H1 (cell line): ENCODE results near the gene CYP39A1. TPM values are rescaled to one million over a fixed set of nuclear protein-coding genes. Genes with fewer than 3 reads are reported as not detected.

Experiments
- CTCF ChIA-PET: fragments of 300-600 bp; sonication (Branson Sonifier 250); formaldehyde crosslinking; loops from one replicate; lab custom pipeline; 2021; ENCODE audit not compliant: partially characterized antibody; lab: Charles Lee
- POLR2A ChIA-PET: fragments of 300-600 bp; sonication (Branson Sonifier 250); formaldehyde crosslinking; loops from one replicate; lab custom pipeline; 2021; ENCODE audit warnings: inconsistent platforms; ENCODE audit not compliant: partially characterized antibody; lab: Charles Lee
- DNase-seq, 2 experiments: peaks; one replicate each; pipeline versions ENCODE4 v3.0.0 to v3.0.0-alpha.2; 2010 to 2022; ENCODE audit warnings: low spot score in 2 of 2, low read depth in 1 of 2, mixed read lengths in 1 of 2
- FAIRE-seq: peaks from 2 replicates; lab custom pipeline; 2011; peaks lifted over from hg19 to GRCh38; lab: Jason Lieb, UNC
- H2AFZ ChIP-seq: 2 replicates; pipeline ENCODE4 v1.8.1; 2012; ENCODE audit warnings: low read length, inconsistent platforms
- H2AK5ac ChIP-seq: 2 replicates; pipeline ENCODE4 v1.6.1; 2013; ENCODE audit warnings: low read depth, low read length
- H2BK120ac ChIP-seq: replicated peaks from 2 replicates; pipeline ENCODE3; 2013; ENCODE audit warnings: low read depth, low read length, inconsistent platforms
- H2BK12ac ChIP-seq: 2 replicates; pipeline ENCODE4 v1.6.1; 2013; ENCODE audit warnings: low read depth, low read length
- H2BK15ac ChIP-seq: 2 replicates; pipeline ENCODE4 v1.6.1; 2013; ENCODE audit warnings: low read length
- H2BK20ac ChIP-seq: 2 replicates; pipeline ENCODE4 v1.6.1; 2013; ENCODE audit warnings: low read length
- H2BK5ac ChIP-seq: 2 replicates; pipeline ENCODE4 v1.6.1; 2013; ENCODE audit warnings: low read depth, low read length
- H3K14ac ChIP-seq: 2 replicates; pipeline ENCODE4 v1.6.1; 2013; ENCODE audit warnings: inconsistent platforms; ENCODE audit not compliant: insufficient read length
- H3K18ac ChIP-seq: 2 replicates; pipeline ENCODE4 v1.6.1; 2013; ENCODE audit warnings: low read length; ENCODE audit errors: extremely low read depth
- H3K23ac ChIP-seq: 2 replicates; pipeline ENCODE4 v1.6.1; 2013; ENCODE audit warnings: inconsistent platforms; ENCODE audit not compliant: insufficient read length
- H3K23me2 ChIP-seq: 2 replicates; pipeline ENCODE4 v1.6.1; 2013; ENCODE audit warnings: low read depth, low read length
- H3K27ac ChIP-seq: 2 replicates; pipeline ENCODE4 v1.6.1; 2011; ENCODE audit warnings: low read depth, low read length, inconsistent platforms
- H3K27me3 ChIP-seq, 4 experiments: replicated peaks in 1 of 4; 1 replicate in 1 of 4; 2 replicates in 3 of 4; pipeline versions ENCODE4 v1.6.1 to v1.8.1; 2011 to 2013; ENCODE audit warnings: low read length in 3 of 4, mild to moderate bottlenecking in 3 of 4, inconsistent platforms in 2 of 4, mixed read lengths in 2 of 4, moderate library complexity in 1 of 4; ENCODE audit not compliant: control insufficient read depth in 3 of 4, insufficient read depth in 3 of 4; ENCODE audit errors: extremely low read depth in 1 of 4
- H3K36me3 ChIP-seq, 4 experiments: 2 replicates each; pipeline versions ENCODE4 v1.6.1 to v1.8.1; 2011 to 2013; ENCODE audit warnings: mild to moderate bottlenecking in 4 of 4, low read length in 3 of 4, moderate library complexity in 2 of 4, control low read depth in 1 of 4, inconsistent platforms in 1 of 4; ENCODE audit not compliant: insufficient read depth in 4 of 4, control insufficient read depth in 2 of 4
- H3K4ac ChIP-seq: replicated peaks from 2 replicates; pipeline ENCODE3; 2013; ENCODE audit warnings: low read length, low read depth, mixed read lengths, inconsistent platforms; ENCODE audit not compliant: insufficient read length
- H3K4me1 ChIP-seq, 4 experiments: replicated peaks in 1 of 4; 1 replicate in 1 of 4; 2 replicates in 3 of 4; pipeline versions ENCODE4 v1.6.1 to v1.8.1; 2011 to 2013; ENCODE audit warnings: low read length in 3 of 4, inconsistent platforms in 2 of 4, mixed read lengths in 1 of 4; ENCODE audit not compliant: insufficient read depth in 4 of 4, control insufficient read depth in 3 of 4
- H3K4me2 ChIP-seq, 2 experiments: 2 replicates each; pipeline versions ENCODE4 v1.6.1 to v1.8.1; 2011 to 2013; ENCODE audit warnings: low read depth in 2 of 2, low read length in 2 of 2, control low read depth in 1 of 2, inconsistent platforms in 1 of 2, mild to moderate bottlenecking in 1 of 2; ENCODE audit not compliant: insufficient read depth in 1 of 2
- H3K4me3 ChIP-seq, 4 experiments: fragments of 200-600, 300-600 bp in 1 of 4; sonication (generic), shearing (Covaris generic), sonication (Bioruptor Twin) in 1 of 4; 2 replicates each; pipeline versions ENCODE4 v1.5.1 to v1.8.1; 2011 to 2016; ENCODE audit warnings: low read length in 4 of 4, low read depth in 3 of 4, control low read depth in 2 of 4, inconsistent platforms in 2 of 4, mild to moderate bottlenecking in 2 of 4, mixed read lengths in 1 of 4, moderate library complexity in 1 of 4; ENCODE audit not compliant: insufficient read depth in 2 of 4; ENCODE audit errors: extremely low read depth in 1 of 4
- H3K56ac ChIP-seq: replicated peaks from 2 replicates; pipeline ENCODE3; 2013; ENCODE audit warnings: low read depth, mild to moderate bottlenecking, mixed read lengths, low read length, inconsistent platforms; ENCODE audit not compliant: insufficient read length
- H3K79me1 ChIP-seq: 2 replicates; pipeline ENCODE4 v1.6.1; 2013; ENCODE audit warnings: low read depth, low read length, control low read depth
- H3K79me2 ChIP-seq, 2 experiments: 2 replicates each; pipeline versions ENCODE4 v1.6.1 to v1.8.1; 2012 to 2013; ENCODE audit warnings: low read length in 2 of 2, mild to moderate bottlenecking in 2 of 2, inconsistent platforms in 1 of 2; ENCODE audit not compliant: insufficient read depth in 2 of 2, control insufficient read depth in 1 of 2
- H3K9ac ChIP-seq, 4 experiments: replicated peaks in 1 of 4; 1 replicate in 1 of 4; 2 replicates in 3 of 4; pipeline versions ENCODE4 v1.6.1 to v1.8.1; 2011 to 2013; ENCODE audit warnings: low read depth in 3 of 4, low read length in 3 of 4, control low read depth in 2 of 4, mild to moderate bottlenecking in 2 of 4, moderate library complexity in 2 of 4, inconsistent platforms in 1 of 4; ENCODE audit errors: extremely low read depth in 1 of 4
- H3K9me3 ChIP-seq, 2 experiments: 2 replicates each; pipeline versions ENCODE4 v1.6.1 to v1.8.1; 2012 to 2013; ENCODE audit warnings: mild to moderate bottlenecking in 2 of 2, moderate library complexity in 2 of 2, control low read depth in 1 of 2, inconsistent platforms in 1 of 2, low read depth in 1 of 2, low read length in 1 of 2, mixed read lengths in 1 of 2; ENCODE audit not compliant: insufficient read depth in 2 of 2
- H4K20me1 ChIP-seq, 2 experiments: replicated peaks in 1 of 2; 2 replicates each; pipeline versions ENCODE3 to v1.8.1; 2011 to 2013; ENCODE audit warnings: inconsistent platforms in 2 of 2, low read length in 2 of 2, mild to moderate bottlenecking in 1 of 2; ENCODE audit not compliant: insufficient read depth in 2 of 2, control insufficient read depth in 1 of 2
- H4K5ac ChIP-seq: 2 replicates; pipeline ENCODE4 v1.6.1; 2013; ENCODE audit warnings: low read length, low read depth, mixed read lengths, inconsistent platforms; ENCODE audit not compliant: insufficient read length
- H4K8ac ChIP-seq: 2 replicates; pipeline ENCODE4 v1.8.0; 2013; ENCODE audit warnings: mild to moderate bottlenecking, moderate library complexity, low read length, inconsistent platforms; ENCODE audit not compliant: insufficient read depth; ENCODE audit errors: extremely low read depth
- H4K91ac ChIP-seq: replicated peaks from 2 replicates; pipeline ENCODE3; 2013; ENCODE audit warnings: low read length, mixed read lengths, inconsistent platforms; ENCODE audit not compliant: insufficient read length
- BACH1 ChIP-seq: IDR thresholded peaks from 2 replicates; pipeline ENCODE4 v1.6.1; 2012; ENCODE audit warnings: low read length, improper control_type of control experiment
- CBX5 ChIP-seq: fragments of 300-800, 300-1000 bp; sonication (generic); IDR thresholded peaks from 2 replicates; pipeline ENCODE4 v1.7.1; 2016; ENCODE audit warnings: antibody characterized with exemption, low read length, low read depth
- CTBP2 ChIP-seq: IDR thresholded peaks from 2 replicates; pipeline ENCODE4 v1.7.0; 2011; ENCODE audit warnings: borderline replicate concordance, mild to moderate bottlenecking, moderate library complexity, mixed read lengths, low read length; ENCODE audit not compliant: insufficient read depth, insufficient read length
- HDAC2 ChIP-seq, 2 experiments: fragments of 300-600 bp in 1 of 2; sonication (generic) in 1 of 2; IDR thresholded peaks; 2 replicates each; pipeline ENCODE4 v1.6.1; 2011 to 2012; ENCODE audit warnings: low read depth in 2 of 2, low read length in 2 of 2, mild to moderate bottlenecking in 2 of 2, moderate library complexity in 2 of 2, borderline replicate concordance in 1 of 2, inconsistent platforms in 1 of 2
- NANOG ChIP-seq: IDR thresholded peaks from 2 replicates; pipeline ENCODE4 v1.6.1; 2011; ENCODE audit warnings: low read length, low read depth, mild to moderate bottlenecking, inconsistent platforms; ENCODE audit not compliant: insufficient read depth, poor library complexity, severe bottlenecking
- PHF8 ChIP-seq: fragments of 200-600 bp; sonication (generic); conservative IDR thresholded peaks from 2 replicates; pipeline ENCODE4 v1.7.1; 2012; ENCODE audit warnings: low read depth, mild to moderate bottlenecking, inconsistent platforms, low read length, moderate library complexity
- POLR2A ChIP-seq, 2 experiments: IDR thresholded peaks; 1 replicate in 1 of 2; 2 replicates in 1 of 2; pipeline ENCODE4 v1.6.1; 2011; ENCODE audit warnings: low read depth in 2 of 2, low read length in 2 of 2, mild to moderate bottlenecking in 2 of 2; ENCODE audit errors: control extremely low read depth in 1 of 2
- RAD21 ChIP-seq, 2 experiments: IDR thresholded peaks in 1 of 2; conservative IDR thresholded peaks in 1 of 2; 2 replicates each; pipeline ENCODE4 v1.6.1; 2011; ENCODE audit warnings: low read depth in 2 of 2, low read length in 2 of 2, improper control_type of control experiment in 1 of 2, inconsistent platforms in 1 of 2, mild to moderate bottlenecking in 1 of 2, moderate library complexity in 1 of 2
- SP2 ChIP-seq: IDR thresholded peaks from 2 replicates; pipeline ENCODE4 v1.6.1; 2012; ENCODE audit warnings: mild to moderate bottlenecking, low read length, inconsistent platforms
- TBP ChIP-seq: IDR thresholded peaks from 2 replicates; pipeline ENCODE4 v1.6.1; 2011; ENCODE audit warnings: low read depth, low read length, improper control_type of control experiment
- YY1 ChIP-seq: IDR thresholded peaks from 2 replicates; pipeline ENCODE4 v1.6.1; 2011; ENCODE audit warnings: low read depth, mild to moderate bottlenecking, low read length
- WGBS, 2 experiments: shearing (Covaris generic) in 1 of 2; methylation state at CpG; one replicate each; pipeline versions ENCODE4 v1.1.6 to v1.1.7; 2013 to 2015; ENCODE audit warnings: low lambda C conversion rate in 2 of 2, mixed read lengths in 2 of 2, inconsistent platforms in 1 of 2, low coverage in 1 of 2, missing lambda C conversion rate in 1 of 2; ENCODE audit not compliant: insufficient replicate concordance in 2 of 2, insufficient coverage in 1 of 2, insufficient read length in 1 of 2; ENCODE audit errors: extremely low coverage in 1 of 2, missing lambda C conversion rate in 1 of 2; 5-methylcytosine and 5-hydroxymethylcytosine counted together
- polyA plus RNA-seq, 7 experiments: library from polyadenylated mRNA; depleted of rRNA in 3 of 7; stranded (reverse) in 5 of 7; unstranded in 2 of 7; fragments of >200 nt in 5 of 7; fragments of 200-250 nt in 2 of 7; gene quantifications; 1 replicate in 5 of 7; 2 replicates in 1 of 7; 4 replicates in 1 of 7; pipeline versions ENCODE4 v1.2.1 to v1.2.3, GENCODE V29; 2011 to 2013; ENCODE audit warnings: missing spikeins in 2 of 7, mixed read lengths in 2 of 7
- total RNA-seq: library from RNA; stranded (reverse); fragmentation: NEBNext Ultra II Directional; extraction: Animal tissue kit (Norgen Biotek cat#: 25700); gene quantifications from 2 replicates; pipeline ENCODE4 v1.2.1, GENCODE V29; 2021

CYP39A1 gene
- total and polyA plus RNA-seq, 2 of the 8 experiments (the other 6 are each of a cell fraction or from before 2014, with no cell fraction given), result 0.71 to 2.4 TPM

DNA sequence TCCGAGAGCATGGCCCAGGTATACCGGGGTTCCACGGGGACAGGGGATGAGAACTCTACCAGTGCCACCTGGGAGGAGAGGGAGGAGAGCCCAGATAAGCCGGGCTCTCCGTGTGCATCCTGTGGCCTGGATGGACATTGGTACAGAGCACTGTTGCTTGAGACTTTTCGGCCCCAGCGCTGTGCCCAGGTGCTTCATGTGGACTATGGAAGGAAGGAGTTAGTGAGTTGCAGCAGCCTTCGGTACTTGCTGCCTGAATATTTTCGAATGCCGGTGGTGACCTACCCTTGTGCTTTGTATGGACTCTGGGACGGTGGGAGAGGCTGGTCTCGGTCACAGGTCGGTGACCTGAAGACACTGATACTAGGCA, 36.3 kb upstream of the CYP39A1 start:
- TF ChIP-seq RAD21 (IDR thresholded peaks at IDR 0.05 in 1 of 2, conservative IDR thresholded peaks at IDR 0.05 in 1 of 2; ENCODE audit: low read depth in 2 of 2, low read length in 2 of 2), result no peak
- no peak for TF ChIP-seq BACH1
- TF ChIP-seq CBX5, result no peak
- TF ChIP-seq YY1, result no peak
- TF ChIP-seq NANOG, result no peak
- no peak for TF ChIP-seq HDAC2 (IDR thresholded peaks at IDR 0.05; ENCODE audit: borderline replicate concordance in 1 of 2, low read depth in 2 of 2, low read length in 2 of 2)
- no peak for TF ChIP-seq PHF8
- TF ChIP-seq POLR2A (IDR thresholded peaks at IDR 0.05; ENCODE audit: control extremely low read depth in 1 of 2, low read depth in 2 of 2, low read length in 2 of 2), result no peak
- no peak for TF ChIP-seq TBP
- TF ChIP-seq CTBP2, result no peak
- no peak for TF ChIP-seq SP2
- TF ChIP-seq, all 59 proteins: peak for 0

More for the DNA sequence above, 36.3 kb upstream of the CYP39A1 start:
- Histone ChIP-seq H2BK15ac (no peak overlapping the region), H3K9me3 (no peaks in the 10 kb centered on the region), H3K4me1 (no peaks in the 10 kb centered on the region), H4K91ac (no peak overlapping the region), H4K5ac (no peak overlapping the region), H3K23ac (no peak overlapping the region), H2BK20ac (no peak overlapping the region), H3K27me3 (no peaks in the 10 kb centered on the region), H3K27ac (no peak overlapping the region), H2AK5ac (no peak overlapping the region), H3K56ac (no peak overlapping the region), H3K4me2 (no peak overlapping the region), H2BK5ac (no peak overlapping the region), H3K14ac (no peak overlapping the region), H3K79me2 (no peaks in the 10 kb centered on the region), H2BK120ac (no peak overlapping the region), H3K9ac (no peak overlapping the region), H2AFZ (0 out of 2 replicates have a peak overlapping the region, but pooled peaks have one; percentile 8), H3K4me3 (no peak overlapping the region), H2BK12ac (no peak overlapping the region), H3K23me2 (0 out of 2 replicates have a peak, but pooled peaks cover 2% of the 10 kb centered on the region), H3K79me1 (no peaks in the 10 kb centered on the region), H3K4ac (no peak overlapping the region), H4K8ac (no peak overlapping the region), H4K20me1 (no peaks in the 10 kb centered on the region), H3K18ac (no peak overlapping the region), H3K36me3 (no peaks in the 10 kb centered on the region)
- DNase-seq (no peak), FAIRE-seq (no peak)
- ChIA-PET CTCF (no interaction called here), POLR2A (no interaction called here)
- 95% methylated on average over 11 of the region's 13 CpGs; no CpG with 5 or more reads in 1 of the 2 experiments for whole genome bisulfite sequencing, 2 experiments
